H1 (cell line): ENCODE results near the gene GRK7. TPM values are rescaled to one million over a fixed set of nuclear protein-coding genes. Genes with fewer than 3 reads are reported as not detected.

Experiments used
- CTCF ChIA-PET: fragments of 300-600 bp; sonication (Branson Sonifier 250); formaldehyde crosslinking; loops from one replicate; lab custom pipeline; 2021; ENCODE audit not compliant: partially characterized antibody; lab: Charles Lee
- POLR2A ChIA-PET: fragments of 300-600 bp; sonication (Branson Sonifier 250); formaldehyde crosslinking; loops from one replicate; lab custom pipeline; 2021; ENCODE audit warnings: inconsistent platforms; ENCODE audit not compliant: partially characterized antibody; lab: Charles Lee
- DNase-seq, 2 experiments: peaks; one replicate each; pipeline versions ENCODE4 v3.0.0 to v3.0.0-alpha.2; 2010 to 2022; ENCODE audit warnings: low spot score in 2 of 2, low read depth in 1 of 2, mixed read lengths in 1 of 2
- FAIRE-seq: peaks from 2 replicates; lab custom pipeline; 2011; peaks lifted over from hg19 to GRCh38; lab: Jason Lieb, UNC
- H2AFZ ChIP-seq: 2 replicates; pipeline ENCODE4 v1.8.1; 2012; ENCODE audit warnings: low read length, inconsistent platforms
- H2AK5ac ChIP-seq: 2 replicates; pipeline ENCODE4 v1.6.1; 2013; ENCODE audit warnings: low read depth, low read length
- H2BK120ac ChIP-seq: replicated peaks from 2 replicates; pipeline ENCODE3; 2013; ENCODE audit warnings: low read depth, low read length, inconsistent platforms
- H2BK12ac ChIP-seq: 2 replicates; pipeline ENCODE4 v1.6.1; 2013; ENCODE audit warnings: low read depth, low read length
- H2BK15ac ChIP-seq: 2 replicates; pipeline ENCODE4 v1.6.1; 2013; ENCODE audit warnings: low read length
- H2BK20ac ChIP-seq: 2 replicates; pipeline ENCODE4 v1.6.1; 2013; ENCODE audit warnings: low read length
- H2BK5ac ChIP-seq: 2 replicates; pipeline ENCODE4 v1.6.1; 2013; ENCODE audit warnings: low read depth, low read length
- H3K14ac ChIP-seq: 2 replicates; pipeline ENCODE4 v1.6.1; 2013; ENCODE audit warnings: inconsistent platforms; ENCODE audit not compliant: insufficient read length
- H3K18ac ChIP-seq: 2 replicates; pipeline ENCODE4 v1.6.1; 2013; ENCODE audit warnings: low read length; ENCODE audit errors: extremely low read depth
- H3K23ac ChIP-seq: 2 replicates; pipeline ENCODE4 v1.6.1; 2013; ENCODE audit warnings: inconsistent platforms; ENCODE audit not compliant: insufficient read length
- H3K23me2 ChIP-seq: 2 replicates; pipeline ENCODE4 v1.6.1; 2013; ENCODE audit warnings: low read depth, low read length
- H3K27ac ChIP-seq: 2 replicates; pipeline ENCODE4 v1.6.1; 2011; ENCODE audit warnings: low read depth, low read length, inconsistent platforms
- H3K27me3 ChIP-seq, 4 experiments: replicated peaks in 1 of 4; 1 replicate in 1 of 4; 2 replicates in 3 of 4; pipeline versions ENCODE4 v1.6.1 to v1.8.1; 2011 to 2013; ENCODE audit warnings: low read length in 3 of 4, mild to moderate bottlenecking in 3 of 4, inconsistent platforms in 2 of 4, mixed read lengths in 2 of 4, moderate library complexity in 1 of 4; ENCODE audit not compliant: control insufficient read depth in 3 of 4, insufficient read depth in 3 of 4; ENCODE audit errors: extremely low read depth in 1 of 4
- H3K36me3 ChIP-seq, 4 experiments: 2 replicates each; pipeline versions ENCODE4 v1.6.1 to v1.8.1; 2011 to 2013; ENCODE audit warnings: mild to moderate bottlenecking in 4 of 4, low read length in 3 of 4, moderate library complexity in 2 of 4, control low read depth in 1 of 4, inconsistent platforms in 1 of 4; ENCODE audit not compliant: insufficient read depth in 4 of 4, control insufficient read depth in 2 of 4
- H3K4ac ChIP-seq: replicated peaks from 2 replicates; pipeline ENCODE3; 2013; ENCODE audit warnings: low read length, low read depth, mixed read lengths, inconsistent platforms; ENCODE audit not compliant: insufficient read length
- H3K4me1 ChIP-seq, 4 experiments: replicated peaks in 1 of 4; 1 replicate in 1 of 4; 2 replicates in 3 of 4; pipeline versions ENCODE4 v1.6.1 to v1.8.1; 2011 to 2013; ENCODE audit warnings: low read length in 3 of 4, inconsistent platforms in 2 of 4, mixed read lengths in 1 of 4; ENCODE audit not compliant: insufficient read depth in 4 of 4, control insufficient read depth in 3 of 4
- H3K4me2 ChIP-seq, 2 experiments: 2 replicates each; pipeline versions ENCODE4 v1.6.1 to v1.8.1; 2011 to 2013; ENCODE audit warnings: low read depth in 2 of 2, low read length in 2 of 2, control low read depth in 1 of 2, inconsistent platforms in 1 of 2, mild to moderate bottlenecking in 1 of 2; ENCODE audit not compliant: insufficient read depth in 1 of 2
- H3K4me3 ChIP-seq, 4 experiments: fragments of 200-600, 300-600 bp in 1 of 4; sonication (generic), shearing (Covaris generic), sonication (Bioruptor Twin) in 1 of 4; 2 replicates each; pipeline versions ENCODE4 v1.5.1 to v1.8.1; 2011 to 2016; ENCODE audit warnings: low read length in 4 of 4, low read depth in 3 of 4, control low read depth in 2 of 4, inconsistent platforms in 2 of 4, mild to moderate bottlenecking in 2 of 4, mixed read lengths in 1 of 4, moderate library complexity in 1 of 4; ENCODE audit not compliant: insufficient read depth in 2 of 4; ENCODE audit errors: extremely low read depth in 1 of 4
- H3K56ac ChIP-seq: replicated peaks from 2 replicates; pipeline ENCODE3; 2013; ENCODE audit warnings: low read depth, mild to moderate bottlenecking, mixed read lengths, low read length, inconsistent platforms; ENCODE audit not compliant: insufficient read length
- H3K79me1 ChIP-seq: 2 replicates; pipeline ENCODE4 v1.6.1; 2013; ENCODE audit warnings: low read depth, low read length, control low read depth
- H3K79me2 ChIP-seq, 2 experiments: 2 replicates each; pipeline versions ENCODE4 v1.6.1 to v1.8.1; 2012 to 2013; ENCODE audit warnings: low read length in 2 of 2, mild to moderate bottlenecking in 2 of 2, inconsistent platforms in 1 of 2; ENCODE audit not compliant: insufficient read depth in 2 of 2, control insufficient read depth in 1 of 2
- H3K9ac ChIP-seq, 4 experiments: replicated peaks in 1 of 4; 1 replicate in 1 of 4; 2 replicates in 3 of 4; pipeline versions ENCODE4 v1.6.1 to v1.8.1; 2011 to 2013; ENCODE audit warnings: low read depth in 3 of 4, low read length in 3 of 4, control low read depth in 2 of 4, mild to moderate bottlenecking in 2 of 4, moderate library complexity in 2 of 4, inconsistent platforms in 1 of 4; ENCODE audit errors: extremely low read depth in 1 of 4
- H3K9me3 ChIP-seq, 2 experiments: 2 replicates each; pipeline versions ENCODE4 v1.6.1 to v1.8.1; 2012 to 2013; ENCODE audit warnings: mild to moderate bottlenecking in 2 of 2, moderate library complexity in 2 of 2, control low read depth in 1 of 2, inconsistent platforms in 1 of 2, low read depth in 1 of 2, low read length in 1 of 2, mixed read lengths in 1 of 2; ENCODE audit not compliant: insufficient read depth in 2 of 2
- H4K20me1 ChIP-seq, 2 experiments: replicated peaks in 1 of 2; 2 replicates each; pipeline versions ENCODE3 to v1.8.1; 2011 to 2013; ENCODE audit warnings: inconsistent platforms in 2 of 2, low read length in 2 of 2, mild to moderate bottlenecking in 1 of 2; ENCODE audit not compliant: insufficient read depth in 2 of 2, control insufficient read depth in 1 of 2
- H4K5ac ChIP-seq: 2 replicates; pipeline ENCODE4 v1.6.1; 2013; ENCODE audit warnings: low read length, low read depth, mixed read lengths, inconsistent platforms; ENCODE audit not compliant: insufficient read length
- H4K8ac ChIP-seq: 2 replicates; pipeline ENCODE4 v1.8.0; 2013; ENCODE audit warnings: mild to moderate bottlenecking, moderate library complexity, low read length, inconsistent platforms; ENCODE audit not compliant: insufficient read depth; ENCODE audit errors: extremely low read depth
- H4K91ac ChIP-seq: replicated peaks from 2 replicates; pipeline ENCODE3; 2013; ENCODE audit warnings: low read length, mixed read lengths, inconsistent platforms; ENCODE audit not compliant: insufficient read length
- ASH2L ChIP-seq: fragments of 200-600, 300-600 bp; sonication (generic); IDR thresholded peaks from one replicate; pipeline ENCODE4 v1.7.1; 2017; ENCODE audit warnings: low read length
- CHD2 ChIP-seq: IDR thresholded peaks from 2 replicates; pipeline ENCODE4 v1.6.1; 2012; ENCODE audit warnings: low read length, improper control_type of control experiment
- CREB1 ChIP-seq: IDR thresholded peaks from 2 replicates; pipeline ENCODE4 v1.6.1; 2012; ENCODE audit warnings: inconsistent platforms
- EP300 ChIP-seq, 2 experiments: IDR thresholded peaks; 1 replicate in 1 of 2; 2 replicates in 1 of 2; pipeline ENCODE4 v1.6.1; 2011 to 2012; ENCODE audit warnings: low read depth in 2 of 2, low read length in 2 of 2, mild to moderate bottlenecking in 2 of 2, borderline replicate concordance in 1 of 2, inconsistent platforms in 1 of 2, moderate library complexity in 1 of 2
- FOSL1 ChIP-seq: IDR thresholded peaks from 2 replicates; pipeline ENCODE4 v1.6.1; 2011; ENCODE audit warnings: mild to moderate bottlenecking, low read depth, low read length, moderate library complexity; ENCODE audit not compliant: insufficient read depth
- JUND ChIP-seq: IDR thresholded peaks from 2 replicates; pipeline ENCODE4 v1.6.1; 2011; ENCODE audit warnings: mild to moderate bottlenecking, improper control_type of control experiment, low read length
- RAD21 ChIP-seq, 2 experiments: IDR thresholded peaks in 1 of 2; conservative IDR thresholded peaks in 1 of 2; 2 replicates each; pipeline ENCODE4 v1.6.1; 2011; ENCODE audit warnings: low read depth in 2 of 2, low read length in 2 of 2, improper control_type of control experiment in 1 of 2, inconsistent platforms in 1 of 2, mild to moderate bottlenecking in 1 of 2, moderate library complexity in 1 of 2
- RFX5 ChIP-seq: IDR thresholded peaks from 2 replicates; pipeline ENCODE4 v1.6.1; 2011; ENCODE audit warnings: low read depth, low read length, improper control_type of control experiment, borderline replicate concordance
- SP4 ChIP-seq: IDR thresholded peaks from 2 replicates; pipeline ENCODE4 v1.6.1; 2012; ENCODE audit warnings: low read length, inconsistent platforms
- polyA plus RNA-seq, 7 experiments: library from polyadenylated mRNA; depleted of rRNA in 3 of 7; stranded (reverse) in 5 of 7; unstranded in 2 of 7; fragments of >200 nt in 5 of 7; fragments of 200-250 nt in 2 of 7; gene quantifications; 1 replicate in 5 of 7; 2 replicates in 1 of 7; 4 replicates in 1 of 7; pipeline versions ENCODE4 v1.2.1 to v1.2.3, GENCODE V29; 2011 to 2013; ENCODE audit warnings: missing spikeins in 2 of 7, mixed read lengths in 2 of 7
- total RNA-seq: library from RNA; stranded (reverse); fragmentation: NEBNext Ultra II Directional; extraction: Animal tissue kit (Norgen Biotek cat#: 25700); gene quantifications from 2 replicates; pipeline ENCODE4 v1.2.1, GENCODE V29; 2021
- TF ChIP-seq, protein P1 (sequence below), 3 experiments: IDR thresholded peaks; 1 replicate in 2 of 3; 2 replicates in 1 of 3; pipeline versions ENCODE4 v1.5.1 to v1.6.1; 2011; ENCODE audit warnings: low read length in 3 of 3, mild to moderate bottlenecking in 3 of 3, inconsistent platforms in 2 of 3, low read depth in 1 of 3, moderate library complexity in 1 of 3; ENCODE audit not compliant: insufficient read depth in 1 of 3; ENCODE audit errors: control extremely low read depth in 1 of 3
- TF ChIP-seq, protein P2 (sequence below): IDR thresholded peaks from 2 replicates; pipeline ENCODE4 v1.6.1; 2012; ENCODE audit warnings: low read length, inconsistent platforms

Gene GRK7
- total and polyA plus RNA-seq, 2 of the 8 experiments (the other 6 are each of a cell fraction or from before 2014, with no cell fraction given): not detected

DNA sequence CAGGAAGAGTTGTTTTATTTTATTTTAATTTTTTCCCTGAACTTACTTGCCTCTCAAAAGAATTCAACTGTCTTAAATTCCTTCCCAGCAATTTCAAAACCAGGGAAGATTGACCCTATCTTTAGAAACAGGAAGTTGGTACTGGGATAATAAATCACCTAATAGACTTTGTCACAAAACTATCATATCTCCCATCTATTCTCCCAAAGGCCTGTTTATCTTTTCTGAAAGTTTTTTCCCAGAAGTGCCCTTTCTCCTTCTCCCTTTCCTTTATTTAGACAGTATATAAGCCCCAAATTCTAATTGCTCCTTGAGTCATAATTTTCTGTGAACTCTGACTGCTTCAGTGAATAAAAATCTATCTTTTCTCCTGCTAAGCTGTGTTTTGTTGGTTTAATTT is 28.0 kb upstream of the GRK7 start:
- H2BK5ac ChIP-seq: no peak overlapping the region
- no peak overlapping the region for H3K27ac ChIP-seq
- peaks cover 0 to 5% (median 0%) of the 10 kb centered on the region in 4 experiments; a peak in 2 of 7 replicates for H3K4me1 ChIP-seq
- H2BK120ac ChIP-seq: no peak overlapping the region
- H3K9me3 ChIP-seq: no peaks in the 10 kb centered on the region
- H2BK15ac ChIP-seq: no peak overlapping the region
- no peak overlapping the region for H3K9ac ChIP-seq
- no peak for DNase-seq
- no peak overlapping the region for H3K14ac ChIP-seq
- no peak overlapping the region for H2BK12ac ChIP-seq
- H3K23me2 ChIP-seq: peaks cover 4% of the 10 kb centered on the region
- no peak overlapping the region for H4K5ac ChIP-seq
- H2BK20ac ChIP-seq: no peak overlapping the region
- no peak overlapping the region for H4K8ac ChIP-seq
- no peak overlapping the region for H3K56ac ChIP-seq
- no peak overlapping the region for H2AK5ac ChIP-seq
- H3K4me2 ChIP-seq: no peak overlapping the region
- CTCF ChIA-PET: interaction anchor here (0.5 to 1.9 kb wide), 3 partner anchors 12 to 178 kb away, joined by 4 read pairs; no protein-coding TSS in a partner anchor
- H3K18ac ChIP-seq: no peak overlapping the region
- no peak overlapping the region for H3K4me3 ChIP-seq
- no peak for FAIRE-seq
- H4K20me1 ChIP-seq: no peaks in the 10 kb centered on the region
- H3K36me3 ChIP-seq: no peaks in the 10 kb centered on the region
- H3K27me3 ChIP-seq: peaks cover 0 to 2% (median 0%) of the 10 kb centered on the region in 4 experiments; a peak in 1 of 7 replicates
- H3K23ac ChIP-seq: no peak overlapping the region
- no peak overlapping the region for H4K91ac ChIP-seq
- no peak overlapping the region for H3K4ac ChIP-seq
- no peak overlapping the region for H2AFZ ChIP-seq
- POLR2A ChIA-PET: no interaction called here
- H3K79me1 ChIP-seq: no peaks in the 10 kb centered on the region
- H3K79me2 ChIP-seq: peaks cover 3 to 17% of the 10 kb centered on the region in 2 experiments
- TF ChIP-seq, protein P1, sequence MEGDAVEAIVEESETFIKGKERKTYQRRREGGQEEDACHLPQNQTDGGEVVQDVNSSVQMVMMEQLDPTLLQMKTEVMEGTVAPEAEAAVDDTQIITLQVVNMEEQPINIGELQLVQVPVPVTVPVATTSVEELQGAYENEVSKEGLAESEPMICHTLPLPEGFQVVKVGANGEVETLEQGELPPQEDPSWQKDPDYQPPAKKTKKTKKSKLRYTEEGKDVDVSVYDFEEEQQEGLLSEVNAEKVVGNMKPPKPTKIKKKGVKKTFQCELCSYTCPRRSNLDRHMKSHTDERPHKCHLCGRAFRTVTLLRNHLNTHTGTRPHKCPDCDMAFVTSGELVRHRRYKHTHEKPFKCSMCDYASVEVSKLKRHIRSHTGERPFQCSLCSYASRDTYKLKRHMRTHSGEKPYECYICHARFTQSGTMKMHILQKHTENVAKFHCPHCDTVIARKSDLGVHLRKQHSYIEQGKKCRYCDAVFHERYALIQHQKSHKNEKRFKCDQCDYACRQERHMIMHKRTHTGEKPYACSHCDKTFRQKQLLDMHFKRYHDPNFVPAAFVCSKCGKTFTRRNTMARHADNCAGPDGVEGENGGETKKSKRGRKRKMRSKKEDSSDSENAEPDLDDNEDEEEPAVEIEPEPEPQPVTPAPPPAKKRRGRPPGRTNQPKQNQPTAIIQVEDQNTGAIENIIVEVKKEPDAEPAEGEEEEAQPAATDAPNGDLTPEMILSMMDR (IDR thresholded peaks at IDR 0.05; ENCODE audit: control extremely low read depth in 1 of 3, insufficient read depth in 1 of 3, low read depth in 1 of 3, low read length in 3 of 3): no peak
- TF ChIP-seq CREB1 (no peak), JUND (no peak), EP300 (IDR thresholded peaks at IDR 0.05; ENCODE audit: borderline replicate concordance in 1 of 2, low read depth in 2 of 2, low read length in 2 of 2) (no peak), SP4 (no peak), FOSL1 (no peak), ASH2L (no peak), RFX5 (no peak), RAD21 (IDR thresholded peaks at IDR 0.05 in 1 of 2, conservative IDR thresholded peaks at IDR 0.05 in 1 of 2; ENCODE audit: low read depth in 2 of 2, low read length in 2 of 2) (no peak), CHD2 (no peak)
- TF ChIP-seq, protein P2, sequence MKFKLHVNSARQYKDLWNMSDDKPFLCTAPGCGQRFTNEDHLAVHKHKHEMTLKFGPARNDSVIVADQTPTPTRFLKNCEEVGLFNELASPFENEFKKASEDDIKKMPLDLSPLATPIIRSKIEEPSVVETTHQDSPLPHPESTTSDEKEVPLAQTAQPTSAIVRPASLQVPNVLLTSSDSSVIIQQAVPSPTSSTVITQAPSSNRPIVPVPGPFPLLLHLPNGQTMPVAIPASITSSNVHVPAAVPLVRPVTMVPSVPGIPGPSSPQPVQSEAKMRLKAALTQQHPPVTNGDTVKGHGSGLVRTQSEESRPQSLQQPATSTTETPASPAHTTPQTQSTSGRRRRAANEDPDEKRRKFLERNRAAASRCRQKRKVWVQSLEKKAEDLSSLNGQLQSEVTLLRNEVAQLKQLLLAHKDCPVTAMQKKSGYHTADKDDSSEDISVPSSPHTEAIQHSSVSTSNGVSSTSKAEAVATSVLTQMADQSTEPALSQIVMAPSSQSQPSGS: no peak
